GM23338 (cell line): Measurements from ENCODE around the gene STRIP1.

Experiments used
- CREB1 ChIP-seq: fragments of 250-450 bp; sonication (Bioruptor Pico); IDR thresholded peaks from 2 replicates; pipeline ENCODE4 v1.5.0; 2020; ENCODE audit warnings: low read depth, mild to moderate bottlenecking, moderate library complexity
- CTCF ChIP-seq, 2 experiments: fragments of 200-600 bp in 1 of 2; sonication (generic) in 1 of 2; conservative IDR thresholded peaks; 2 replicates each; pipeline versions ENCODE4 v1.5.1 to v1.6.1; 2016 to 2017; ENCODE audit warnings: antibody characterized with exemption in 2 of 2, low read depth in 2 of 2, mild to moderate bottlenecking in 2 of 2, moderate library complexity in 1 of 2
- EZH2 ChIP-seq: fragments of 200-600 bp; sonication (generic); IDR thresholded peaks from one replicate; pipeline ENCODE4 v1.8.0; 2017; ENCODE audit warnings: antibody characterized with exemption, mild to moderate bottlenecking, low read depth; ENCODE audit not compliant: unreplicated experiment
- EZH2phosphoT487 ChIP-seq: fragments of 200-600 bp; sonication (generic); IDR thresholded peaks from one replicate; pipeline ENCODE4 v1.8.1; 2018; ENCODE audit warnings: antibody characterized with exemption; ENCODE audit not compliant: unreplicated experiment
- JUNB ChIP-seq: IDR thresholded peaks from one replicate; pipeline ENCODE4 v1.6.1; 2016; ENCODE audit warnings: antibody characterized with exemption; ENCODE audit not compliant: unreplicated experiment
- NANOG ChIP-seq: IDR thresholded peaks from 2 replicates; pipeline ENCODE4 v1.6.1; 2016; ENCODE audit warnings: antibody characterized with exemption, borderline replicate concordance
- POLR2AphosphoS5 ChIP-seq: IDR thresholded peaks from 2 replicates; pipeline ENCODE4 v1.6.1; 2016; ENCODE audit warnings: antibody characterized with exemption, low read depth
- ZNF114 ChIP-seq: fragments of 250-450 bp; sonication (Bioruptor Pico); IDR thresholded peaks from 2 replicates; pipeline ENCODE4 v1.5.0; 2020; ENCODE audit warnings: mild to moderate bottlenecking, moderate library complexity
- ZNF331 ChIP-seq: fragments of 250-450 bp; sonication (Bioruptor Pico); IDR thresholded peaks from 2 replicates; pipeline ENCODE4 v1.5.0; 2020; ENCODE audit warnings: low read depth, mild to moderate bottlenecking, moderate library complexity
- ZNF462 ChIP-seq: fragments of 250-450 bp; sonication (Bioruptor Pico); IDR thresholded peaks from 2 replicates; pipeline ENCODE4 v1.5.0; 2020; ENCODE audit warnings: mild to moderate bottlenecking, moderate library complexity
- TF ChIP-seq, protein P1 (sequence below): IDR thresholded peaks from one replicate; pipeline ENCODE4 v1.6.1; 2018; ENCODE audit warnings: antibody characterized with exemption; ENCODE audit not compliant: unreplicated experiment

- TF ChIP-seq EZH2 (no peak), CTCF (conservative IDR thresholded peaks at IDR 0.05; ENCODE audit: low read depth in 2 of 2) (peak; percentile 68 to 75), POLR2AphosphoS5 (no peak), ZNF114 (CRISPR knock-in tag) (no peak), ZNF462 (CRISPR knock-in tag) (no peak), CREB1 (no peak), EZH2phosphoT487 (no peak), ZNF331 (CRISPR knock-in tag) (no peak), JUNB (no peak), NANOG (no peak)
- TF ChIP-seq, protein P1, sequence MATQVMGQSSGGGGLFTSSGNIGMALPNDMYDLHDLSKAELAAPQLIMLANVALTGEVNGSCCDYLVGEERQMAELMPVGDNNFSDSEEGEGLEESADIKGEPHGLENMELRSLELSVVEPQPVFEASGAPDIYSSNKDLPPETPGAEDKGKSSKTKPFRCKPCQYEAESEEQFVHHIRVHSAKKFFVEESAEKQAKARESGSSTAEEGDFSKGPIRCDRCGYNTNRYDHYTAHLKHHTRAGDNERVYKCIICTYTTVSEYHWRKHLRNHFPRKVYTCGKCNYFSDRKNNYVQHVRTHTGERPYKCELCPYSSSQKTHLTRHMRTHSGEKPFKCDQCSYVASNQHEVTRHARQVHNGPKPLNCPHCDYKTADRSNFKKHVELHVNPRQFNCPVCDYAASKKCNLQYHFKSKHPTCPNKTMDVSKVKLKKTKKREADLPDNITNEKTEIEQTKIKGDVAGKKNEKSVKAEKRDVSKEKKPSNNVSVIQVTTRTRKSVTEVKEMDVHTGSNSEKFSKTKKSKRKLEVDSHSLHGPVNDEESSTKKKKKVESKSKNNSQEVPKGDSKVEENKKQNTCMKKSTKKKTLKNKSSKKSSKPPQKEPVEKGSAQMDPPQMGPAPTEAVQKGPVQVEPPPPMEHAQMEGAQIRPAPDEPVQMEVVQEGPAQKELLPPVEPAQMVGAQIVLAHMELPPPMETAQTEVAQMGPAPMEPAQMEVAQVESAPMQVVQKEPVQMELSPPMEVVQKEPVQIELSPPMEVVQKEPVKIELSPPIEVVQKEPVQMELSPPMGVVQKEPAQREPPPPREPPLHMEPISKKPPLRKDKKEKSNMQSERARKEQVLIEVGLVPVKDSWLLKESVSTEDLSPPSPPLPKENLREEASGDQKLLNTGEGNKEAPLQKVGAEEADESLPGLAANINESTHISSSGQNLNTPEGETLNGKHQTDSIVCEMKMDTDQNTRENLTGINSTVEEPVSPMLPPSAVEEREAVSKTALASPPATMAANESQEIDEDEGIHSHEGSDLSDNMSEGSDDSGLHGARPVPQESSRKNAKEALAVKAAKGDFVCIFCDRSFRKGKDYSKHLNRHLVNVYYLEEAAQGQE: no peak
Observed at GRCh38 chr1:110087812-110088738, 53.7 kb downstream of the STRIP1 start.
